ENCODE data around the gene UBA6.

The UBA6 gene

DNA sequence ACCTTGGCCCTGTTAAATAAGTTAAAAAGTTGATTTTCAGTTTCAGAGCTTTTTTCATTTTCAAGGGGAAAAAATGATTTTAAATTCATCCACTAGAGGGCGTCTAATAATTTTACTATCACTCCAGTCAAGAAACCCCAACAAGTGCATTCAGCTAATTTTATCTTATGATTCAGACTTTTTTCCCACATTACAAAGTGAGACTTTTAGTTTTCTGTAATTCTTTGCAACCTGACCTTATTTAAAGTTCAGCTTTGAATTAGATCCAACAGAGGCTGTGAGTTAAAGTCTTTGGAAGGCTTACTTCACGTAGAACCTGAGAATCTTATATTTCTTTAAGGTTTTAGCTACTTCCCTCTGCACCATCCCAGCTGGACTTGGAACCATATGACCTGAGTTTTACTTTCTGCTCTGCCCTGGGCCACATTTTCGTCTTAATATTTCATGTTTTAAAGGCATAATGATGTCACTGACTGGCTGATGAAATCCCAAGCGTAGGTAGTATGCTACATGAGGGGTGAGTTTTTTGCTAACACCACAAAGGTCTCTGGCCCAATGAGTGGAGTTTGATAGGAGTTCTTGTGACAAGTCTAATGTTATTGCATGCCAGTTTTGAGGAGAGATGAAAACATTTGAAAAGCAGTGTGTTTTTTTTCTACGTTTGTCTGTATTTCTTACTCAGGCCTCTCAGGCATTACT is 46.0 kb upstream of the UBA6 start:
- Histone ChIP-seq H3K36me3 (ENCODE audit: insufficient read depth, low read length) (no peaks in the 10 kb centered on the region), H3K9ac (ENCODE audit: low read depth, low read length) (no peak overlapping the region), H3K4me3 (ENCODE audit: low read depth in 1 of 2, low read length in 2 of 2) (no peak overlapping the region), H2AFZ (ENCODE audit: low read depth, low read length) (peak overlapping the region; percentile 8), H3K27me3 (ENCODE audit: insufficient read depth, low read length, poor library complexity) (no peaks in the 10 kb centered on the region), H3K9me3 (ENCODE audit: insufficient read depth, low read length, severe bottlenecking) (no peaks in the 10 kb centered on the region), H3K79me2 (ENCODE audit: insufficient read depth, low read length) (no peaks in the 10 kb centered on the region), H3K27ac (ENCODE audit: low read length) (no peak overlapping the region), H4K20me1 (ENCODE audit: insufficient read depth, low read length) (no peaks in the 10 kb centered on the region), H3K4me2 (ENCODE audit: insufficient read depth, low read length) (no peak overlapping the region), H3K4me1 (ENCODE audit: insufficient read depth, low read length) (no peaks in the 10 kb centered on the region; the same call in 1 of the 2 replicates)
- TF ChIP-seq EZH2 (IDR thresholded peaks at IDR 0.05; ENCODE audit: borderline replicate concordance, low read depth, low read length, severe bottlenecking) = no peak
- TF ChIP-seq, protein P1, sequence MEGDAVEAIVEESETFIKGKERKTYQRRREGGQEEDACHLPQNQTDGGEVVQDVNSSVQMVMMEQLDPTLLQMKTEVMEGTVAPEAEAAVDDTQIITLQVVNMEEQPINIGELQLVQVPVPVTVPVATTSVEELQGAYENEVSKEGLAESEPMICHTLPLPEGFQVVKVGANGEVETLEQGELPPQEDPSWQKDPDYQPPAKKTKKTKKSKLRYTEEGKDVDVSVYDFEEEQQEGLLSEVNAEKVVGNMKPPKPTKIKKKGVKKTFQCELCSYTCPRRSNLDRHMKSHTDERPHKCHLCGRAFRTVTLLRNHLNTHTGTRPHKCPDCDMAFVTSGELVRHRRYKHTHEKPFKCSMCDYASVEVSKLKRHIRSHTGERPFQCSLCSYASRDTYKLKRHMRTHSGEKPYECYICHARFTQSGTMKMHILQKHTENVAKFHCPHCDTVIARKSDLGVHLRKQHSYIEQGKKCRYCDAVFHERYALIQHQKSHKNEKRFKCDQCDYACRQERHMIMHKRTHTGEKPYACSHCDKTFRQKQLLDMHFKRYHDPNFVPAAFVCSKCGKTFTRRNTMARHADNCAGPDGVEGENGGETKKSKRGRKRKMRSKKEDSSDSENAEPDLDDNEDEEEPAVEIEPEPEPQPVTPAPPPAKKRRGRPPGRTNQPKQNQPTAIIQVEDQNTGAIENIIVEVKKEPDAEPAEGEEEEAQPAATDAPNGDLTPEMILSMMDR (IDR thresholded peaks at IDR 0.05; ENCODE audit: borderline replicate concordance, extremely low read depth, low read length, poor library complexity, severe bottlenecking) = peak; percentile 67
- peak; percentile 52; the same call in 2 of the 3 replicates for ATAC-seq (ENCODE audit: insufficient read depth, low read depth)
- no peak for DNase-seq

DNA sequence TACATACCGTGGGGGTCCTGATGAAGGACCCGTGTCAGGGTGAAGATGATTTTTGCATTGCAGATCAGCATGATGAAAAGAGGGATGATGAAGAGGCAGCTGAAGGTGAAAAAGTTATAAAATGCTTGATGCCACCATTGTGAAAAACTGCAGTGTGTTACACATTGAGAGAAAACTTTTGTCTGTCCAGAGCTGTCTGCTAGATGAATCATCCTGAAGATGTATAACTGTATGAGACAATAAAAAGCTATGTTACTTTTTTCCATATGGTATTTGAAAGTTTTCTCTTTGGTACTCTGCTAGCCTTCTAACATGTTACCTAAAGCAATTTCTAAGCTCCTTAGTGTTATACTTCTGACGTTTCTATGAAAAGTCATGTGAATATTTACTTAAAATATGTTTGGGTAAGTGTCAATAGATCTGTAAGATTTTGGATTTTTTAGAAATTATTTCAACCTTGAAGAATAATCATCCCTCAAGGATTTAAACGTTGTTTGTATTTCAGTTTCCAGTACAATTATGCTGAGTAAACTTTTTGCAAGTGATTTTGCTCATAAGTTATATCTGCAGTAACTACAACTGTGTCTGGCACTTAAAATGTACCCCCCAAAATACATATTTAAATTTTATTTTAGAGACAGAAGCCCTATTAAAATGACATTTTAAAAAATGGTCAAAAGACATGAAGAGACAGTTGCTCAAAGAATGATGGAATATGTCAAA is 43.8 kb upstream of the UBA6 start:
- Histone ChIP-seq H3K27me3 (ENCODE audit: insufficient read depth, low read length, poor library complexity) (no peaks in the 10 kb centered on the region), H4K20me1 (ENCODE audit: insufficient read depth, low read length) (no peaks in the 10 kb centered on the region), H3K9me3 (ENCODE audit: insufficient read depth, low read length, severe bottlenecking) (no peaks in the 10 kb centered on the region), H3K4me2 (ENCODE audit: insufficient read depth, low read length) (no peak overlapping the region), H3K79me2 (ENCODE audit: insufficient read depth, low read length) (no peaks in the 10 kb centered on the region), H3K36me3 (ENCODE audit: insufficient read depth, low read length) (no peaks in the 10 kb centered on the region), H3K27ac (ENCODE audit: low read length) (no peak overlapping the region), H3K4me3 (ENCODE audit: low read depth in 1 of 2, low read length in 2 of 2) (no peak overlapping the region), H3K9ac (ENCODE audit: low read depth, low read length) (no peak overlapping the region), H2AFZ (ENCODE audit: low read depth, low read length) (no peak overlapping the region), H3K4me1 (ENCODE audit: insufficient read depth, low read length) (no peaks in the 10 kb centered on the region; the same call in 1 of the 2 replicates)
- TF ChIP-seq, protein P1 (IDR thresholded peaks at IDR 0.05; ENCODE audit: borderline replicate concordance, extremely low read depth, low read length, poor library complexity, severe bottlenecking) = no peak
- no peak for TF ChIP-seq EZH2 (IDR thresholded peaks at IDR 0.05; ENCODE audit: borderline replicate concordance, low read depth, low read length, severe bottlenecking)
- ATAC-seq (ENCODE audit: insufficient read depth, low read depth) = no peak
- DNase-seq = no peak

DNA sequence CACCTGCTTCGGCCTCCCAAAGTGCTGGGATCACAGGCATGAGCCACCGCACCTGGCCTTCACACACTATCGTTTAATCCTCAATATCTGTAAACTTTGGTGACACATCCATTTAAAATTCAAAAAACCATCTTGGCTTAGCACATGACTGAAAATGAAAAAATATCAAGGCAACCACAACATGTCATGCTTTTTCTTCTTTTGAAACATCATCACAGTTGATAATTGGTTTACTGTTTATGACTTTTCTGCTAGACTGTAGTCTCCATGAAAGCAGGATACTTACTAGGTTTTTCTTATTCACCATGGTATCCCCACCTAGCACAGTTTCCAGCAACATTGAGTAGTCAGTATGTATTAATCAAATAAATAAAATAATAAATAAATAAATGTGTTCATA is 42.2 kb upstream of the UBA6 start:
- Histone ChIP-seq H3K79me2 (ENCODE audit: insufficient read depth, low read length) (no peaks in the 10 kb centered on the region), H2AFZ (ENCODE audit: low read depth, low read length) (no peak overlapping the region), H3K9ac (ENCODE audit: low read depth, low read length) (no peak overlapping the region), H3K27me3 (ENCODE audit: insufficient read depth, low read length, poor library complexity) (no peaks in the 10 kb centered on the region), H4K20me1 (ENCODE audit: insufficient read depth, low read length) (no peaks in the 10 kb centered on the region), H3K27ac (ENCODE audit: low read length) (no peak overlapping the region), H3K4me1 (ENCODE audit: insufficient read depth, low read length) (no peaks in the 10 kb centered on the region; the same call in 1 of the 2 replicates), H3K4me3 (ENCODE audit: low read depth in 1 of 2, low read length in 2 of 2) (no peak overlapping the region), H3K9me3 (ENCODE audit: insufficient read depth, low read length, severe bottlenecking) (no peaks in the 10 kb centered on the region), H3K36me3 (ENCODE audit: insufficient read depth, low read length) (no peaks in the 10 kb centered on the region), H3K4me2 (ENCODE audit: insufficient read depth, low read length) (no peak overlapping the region)
- TF ChIP-seq, protein P1 (IDR thresholded peaks at IDR 0.05; ENCODE audit: borderline replicate concordance, extremely low read depth, low read length, poor library complexity, severe bottlenecking) = no peak
- no peak for TF ChIP-seq EZH2 (IDR thresholded peaks at IDR 0.05; ENCODE audit: borderline replicate concordance, low read depth, low read length, severe bottlenecking)
- ATAC-seq (ENCODE audit: insufficient read depth, low read depth) (no peak), DNase-seq (no peak)
